G401 (cell line): ENCODE results near the gene RND3. TPM values are rescaled to one million over a fixed set of nuclear protein-coding genes. Genes with fewer than 3 reads are reported as not detected.

Source experiments
- DNase-seq: peaks from one replicate; pipeline ENCODE4 v3.0.0-alpha.2; 2015; ENCODE audit warnings: low spot score
- in situ Hi-C: cut with HindIII; loops from 2 replicates; pipeline ENCODE4 v1.10.0; 2016; ENCODE audit warnings: low sequenced_read_pairs, mixed read lengths
- total RNA-seq: library from RNA; depleted of rRNA; stranded (reverse); fragments of >200 nt; shearing (Covaris generic); gene quantifications from 2 replicates; pipeline ENCODE4 v1.2.3, GENCODE V29; 2014

Gene RND3
- total RNA-seq, 1 experiment from 2014 or later = 277 TPM

GRCh38 chr2:150464986-150465385 is 22.5 kb downstream of the RND3 start:
- no peak for DNase-seq
- in situ Hi-C loops = no loop called here

- no peak for DNase-seq
- in situ Hi-C loops = no loop called here
Observed at GRCh38 chr2:150464270-150464669, 23.2 kb downstream of the RND3 start.

- DNase-seq = no peak
- in situ Hi-C loops = no loop called here
Observed at GRCh38 chr2:150462770-150463169, 24.7 kb downstream of the RND3 start.

- in situ Hi-C loops = no loop called here
- no peak for DNase-seq
Observed at GRCh38 chr2:150459281-150459680, 28.2 kb downstream of the RND3 start.

GRCh38 chr2:150450765-150451164 is 36.7 kb downstream of the RND3 start:
- no peak for DNase-seq
- in situ Hi-C loops = no loop called here

- DNase-seq = no peak
- in situ Hi-C loops = no loop called here
Observed at GRCh38 chr2:150449856-150450255, 37.6 kb downstream of the RND3 start.

- no peak for DNase-seq
- in situ Hi-C loops = no loop called here
Observed at GRCh38 chr2:150445398-150445797, 42.1 kb downstream of the RND3 start.

GRCh38 chr2:150442484-150442883 is 45.0 kb downstream of the RND3 start:
- in situ Hi-C loops = no loop called here
- no peak for DNase-seq

GRCh38 chr2:150441784-150442183 is 45.7 kb downstream of the RND3 start:
- DNase-seq = no peak
- in situ Hi-C loops = no loop called here

- in situ Hi-C loops = no loop called here
- no peak for DNase-seq
Observed at GRCh38 chr2:150441226-150441625, 46.2 kb downstream of the RND3 start.

GRCh38 chr2:150438654-150439053 is 48.8 kb downstream of the RND3 start:
- no peak for DNase-seq
- in situ Hi-C loops = no loop called here

GRCh38 chr2:150438041-150438440 is 49.4 kb downstream of the RND3 start:
- no peak for DNase-seq
- in situ Hi-C loops = no loop called here

GRCh38 chr2:150432312-150432625 is 55.2 kb downstream of the RND3 start:
- in situ Hi-C loops = no loop called here
- DNase-seq = no peak

- in situ Hi-C loops = no loop called here
- DNase-seq = no peak
Observed at GRCh38 chr2:150431561-150432311, 55.7 kb downstream of the RND3 start.

- no peak for DNase-seq
- in situ Hi-C loops = no loop called here
Observed at GRCh38 chr2:150429384-150429961, 58.0 kb downstream of the RND3 start.

- no peak for DNase-seq
- in situ Hi-C loops = no loop called here
Observed at GRCh38 chr2:150428641-150429040, 58.8 kb downstream of the RND3 start.

- in situ Hi-C loops = no loop called here
- no peak for DNase-seq
Observed at GRCh38 chr2:150427298-150427697, 60.2 kb downstream of the RND3 start.

- DNase-seq = no peak
- in situ Hi-C loops = no loop called here
Observed at GRCh38 chr2:150426724-150427123, 60.7 kb downstream of the RND3 start.

- in situ Hi-C loops = no loop called here
Observed at GRCh38 chr2:150426315-150426714, 61.2 kb downstream of the RND3 start.

GRCh38 chr2:150425121-150425955 is 62.1 kb downstream of the RND3 start:
- no peak for DNase-seq
- in situ Hi-C loops = no loop called here

More at GRCh38 chr2:150426315-150426714, 61.2 kb downstream of the RND3 start:
- DNase-seq = no peak
